NT2/D1 (cell line): ENCODE measurements around the gene LRRC3C.

Experiments used
- SUZ12 ChIP-seq: IDR thresholded peaks from 2 replicates; pipeline ENCODE4 v1.6.1; 2011; ENCODE audit not compliant: insufficient read length, insufficient read depth; ENCODE audit errors: extremely low read depth
- YY1 ChIP-seq: IDR thresholded peaks from 2 replicates; pipeline ENCODE4 v1.6.1; 2011; ENCODE audit not compliant: insufficient read length, insufficient read depth
- ZNF274 ChIP-seq: IDR thresholded peaks from 2 replicates; pipeline ENCODE4 v1.6.1; 2011; ENCODE audit warnings: mild to moderate bottlenecking, low read depth, low read length

- TF ChIP-seq ZNF274 (no peak), YY1 (no peak), SUZ12 (no peak)
Observed at GRCh38 chr17:39926588-39927100, 888 bp upstream of the LRRC3C start.
